SH-SY5Y (cell line): ENCODE data around the gene WNT7A.

ENCODE experiments used
- GATA2 ChIP-seq: IDR thresholded peaks from 2 replicates; pipeline ENCODE4 v1.6.1; 2011; ENCODE audit warnings: mild to moderate bottlenecking, low read depth, low read length
- GATA3 ChIP-seq: IDR thresholded peaks from 2 replicates; pipeline ENCODE4 v1.6.1; 2011; ENCODE audit warnings: low read depth, mild to moderate bottlenecking, low read length, moderate library complexity

The WNT7A gene

GRCh38 chr3:13837751-13838150 lies 42.1 kb downstream of the WNT7A start:
- TF ChIP-seq GATA2: no peak
- TF ChIP-seq GATA3: no peak

GRCh38 chr3:13836658-13837587 lies 42.9 kb downstream of the WNT7A start:
- no peak for TF ChIP-seq GATA3
- TF ChIP-seq GATA2: no peak

GRCh38 chr3:13835246-13835645 lies 44.6 kb downstream of the WNT7A start:
- TF ChIP-seq GATA2 (no peak), GATA3 (no peak)

- TF ChIP-seq GATA3 (no peak), GATA2 (no peak)
Observed at GRCh38 chr3:13834258-13835035, 45.4 kb downstream of the WNT7A start.

GRCh38 chr3:13833506-13834257 lies 46.2 kb downstream of the WNT7A start:
- TF ChIP-seq GATA2 (no peak), GATA3 (no peak)

- TF ChIP-seq GATA3 (no peak), GATA2 (no peak)
Observed at GRCh38 chr3:13832130-13832529, 47.7 kb downstream of the WNT7A start.

- TF ChIP-seq GATA3 (no peak), GATA2 (no peak)
Observed at GRCh38 chr3:13831386-13831996, 48.4 kb downstream of the WNT7A start.

- TF ChIP-seq GATA2 (no peak), GATA3 (no peak)
Observed at GRCh38 chr3:13829311-13829710, 50.6 kb downstream of the WNT7A start.

- TF ChIP-seq GATA3 (no peak), GATA2 (no peak)
Observed at GRCh38 chr3:13828501-13829265, 51.2 kb downstream of the WNT7A start.

- TF ChIP-seq GATA2 (no peak), GATA3 (no peak)
Observed at GRCh38 chr3:13827699-13828098, 52.2 kb downstream of the WNT7A start.

- no peak for TF ChIP-seq GATA3
- TF ChIP-seq GATA2: no peak
Observed at GRCh38 chr3:13827256-13827655, 52.6 kb downstream of the WNT7A start.

GRCh38 chr3:13826672-13827071 lies 53.2 kb downstream of the WNT7A start:
- TF ChIP-seq GATA2: no peak
- no peak for TF ChIP-seq GATA3

GRCh38 chr3:13825821-13826220 lies 54.0 kb downstream of the WNT7A start:
- TF ChIP-seq GATA2 (no peak), GATA3 (no peak)
